ENCODE data around the gene RBM7.

The RBM7 gene

GRCh38 chr11:114400216-114400914 lies at the start of gene RBM7, which contains the start of gene C11orf71:
Gene RBM7 (plus strand): TSS chr11:114400666. CDS start chr11:114400672, 6 bp downstream.
Gene C11orf71 (minus strand): TSS chr11:114400511. CDS start chr11:114400331, 180 bp downstream.
- Mint-ChIP-seq H3K4me1 (peaks cover 17 to 47% of the 10 kb centered on the region in 2 donors), H3K27ac (peak within 1 kb of the TSS; percentile 98), H3K36me3 (peaks cover 15 to 32% of the 10 kb centered on the region in 2 donors), H3K4me3 (peak within 1 kb of the TSS; percentile 88 to 90), H3K9me3 (no peaks in the 10 kb centered on the region), H3K27me3 (no peaks in the 10 kb centered on the region)
- peak; percentile 96 for DNase-seq
- ATAC-seq (replicated peaks): peak; percentile 92 to 94

GRCh38 chr11:114353443-114353842 lies 47.0 kb upstream of the RBM7 start:
- H3K27ac Mint-ChIP-seq: no peak overlapping the region
- H3K4me1 Mint-ChIP-seq: no peaks in the 10 kb centered on the region
- no peak for ATAC-seq (replicated peaks)
- H3K36me3 Mint-ChIP-seq: no peaks in the 10 kb centered on the region
- peaks cover 18 to 19% of the 10 kb centered on the region in 2 donors for H3K27me3 Mint-ChIP-seq
- no peak overlapping the region for H3K4me3 Mint-ChIP-seq
- no peaks in the 10 kb centered on the region for H3K9me3 Mint-ChIP-seq
- DNase-seq: no peak

- DNase-seq: no peak
- no peaks in the 10 kb centered on the region for H3K4me1 Mint-ChIP-seq
- no peak for ATAC-seq (replicated peaks)
These were observed 46.4 kb upstream of the RBM7 start for GRCh38 chr11:114354076-114354475.

DNA sequence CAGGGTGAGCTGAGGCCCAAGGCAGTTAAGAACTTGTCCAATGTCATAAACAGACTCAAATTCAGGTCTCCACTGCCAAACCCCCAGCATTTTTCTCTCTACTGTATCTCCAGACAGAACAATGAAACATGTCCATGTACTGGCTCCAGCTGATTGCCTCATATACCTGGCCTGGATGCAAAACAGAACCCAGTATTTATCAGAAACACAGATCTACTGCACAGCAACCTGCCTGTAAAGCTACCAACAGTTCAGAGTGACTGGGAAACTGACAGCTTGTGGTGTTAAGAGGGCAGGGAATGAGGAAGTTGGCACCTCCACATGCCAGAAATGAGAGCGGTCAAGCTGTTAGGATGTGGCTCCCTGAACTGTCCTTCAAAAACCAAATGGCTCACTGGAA lies 41.8 kb upstream of the RBM7 start:
- H3K27me3 Mint-ChIP-seq: peaks cover 19 to 31% of the 10 kb centered on the region in 2 donors
- ATAC-seq (replicated peaks) (no peak), DNase-seq (no peak)
- no peaks in the 10 kb centered on the region for H3K36me3 Mint-ChIP-seq
- H3K4me3 Mint-ChIP-seq: no peak overlapping the region
- no peaks in the 10 kb centered on the region for H3K4me1 Mint-ChIP-seq
- H3K27ac Mint-ChIP-seq: no peak overlapping the region
- no peaks in the 10 kb centered on the region for H3K9me3 Mint-ChIP-seq

More at GRCh38 chr11:114354076-114354475, 46.4 kb upstream of the RBM7 start:
- H3K27me3 Mint-ChIP-seq: peaks cover 19 to 22% of the 10 kb centered on the region in 2 donors
- no peak overlapping the region for H3K27ac Mint-ChIP-seq
- no peaks in the 10 kb centered on the region for H3K9me3 Mint-ChIP-seq
- H3K4me3 Mint-ChIP-seq: no peak overlapping the region
- H3K36me3 Mint-ChIP-seq: no peaks in the 10 kb centered on the region

- no peaks in the 10 kb centered on the region for H3K9me3 Mint-ChIP-seq
- no peak overlapping the region for H3K4me3 Mint-ChIP-seq
- H3K27me3 Mint-ChIP-seq: peaks cover 19 to 31% of the 10 kb centered on the region in 2 donors
- ATAC-seq (replicated peaks) (no peak), DNase-seq (no peak)
- H3K36me3 Mint-ChIP-seq: no peaks in the 10 kb centered on the region
- no peaks in the 10 kb centered on the region for H3K4me1 Mint-ChIP-seq
- no peak overlapping the region for H3K27ac Mint-ChIP-seq
These were observed 41.1 kb upstream of the RBM7 start for GRCh38 chr11:114359342-114359741.

- Mint-ChIP-seq H3K9me3 (no peaks in the 10 kb centered on the region), H3K27me3 (peaks cover 22 to 33% of the 10 kb centered on the region in 2 donors), H3K4me3 (no peak overlapping the region), H3K4me1 (no peaks in the 10 kb centered on the region), H3K36me3 (no peaks in the 10 kb centered on the region), H3K27ac (no peak overlapping the region)
- ATAC-seq (replicated peaks) (no peak), DNase-seq (no peak)
These were observed 38.1 kb upstream of the RBM7 start for GRCh38 chr11:114362326-114362725.

DNA sequence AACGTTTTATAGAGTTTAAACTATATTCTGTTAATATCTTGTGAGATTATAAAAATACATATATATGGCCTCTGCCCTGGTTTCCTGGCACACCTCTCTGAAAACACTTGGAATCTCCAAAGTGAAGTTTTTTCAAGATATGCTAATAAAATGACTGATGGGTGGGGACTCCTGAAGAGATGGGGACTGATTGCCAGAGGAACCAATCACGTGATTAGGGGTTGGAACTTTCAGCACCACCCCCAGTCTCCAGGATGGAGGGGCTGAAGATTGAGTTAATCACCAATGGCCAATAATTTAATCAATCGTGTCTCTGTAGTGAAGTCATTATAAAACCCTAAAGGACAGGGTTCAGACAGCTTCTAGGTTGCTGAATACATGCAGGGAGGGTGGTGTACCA lies 37.5 kb upstream of the RBM7 start:
- no peak for DNase-seq
- H3K27ac Mint-ChIP-seq: no peak overlapping the region
- no peak overlapping the region for H3K4me3 Mint-ChIP-seq
- no peak for ATAC-seq (replicated peaks)
- H3K36me3 Mint-ChIP-seq: no peaks in the 10 kb centered on the region
- no peaks in the 10 kb centered on the region for H3K9me3 Mint-ChIP-seq
- H3K4me1 Mint-ChIP-seq: no peaks in the 10 kb centered on the region
- peaks cover 16 to 30% of the 10 kb centered on the region in 2 donors for H3K27me3 Mint-ChIP-seq

GRCh38 chr11:114366331-114367243 lies 33.9 kb upstream of the RBM7 start:
- ATAC-seq (replicated peaks) (no peak), DNase-seq (no peak)
- Mint-ChIP-seq H3K4me1 (no peaks in the 10 kb centered on the region), H3K9me3 (no peaks in the 10 kb centered on the region), H3K27me3 (peaks cover 22 to 27% of the 10 kb centered on the region in 2 donors), H3K4me3 (no peak overlapping the region), H3K36me3 (no peaks in the 10 kb centered on the region), H3K27ac (no peak overlapping the region)

DNA sequence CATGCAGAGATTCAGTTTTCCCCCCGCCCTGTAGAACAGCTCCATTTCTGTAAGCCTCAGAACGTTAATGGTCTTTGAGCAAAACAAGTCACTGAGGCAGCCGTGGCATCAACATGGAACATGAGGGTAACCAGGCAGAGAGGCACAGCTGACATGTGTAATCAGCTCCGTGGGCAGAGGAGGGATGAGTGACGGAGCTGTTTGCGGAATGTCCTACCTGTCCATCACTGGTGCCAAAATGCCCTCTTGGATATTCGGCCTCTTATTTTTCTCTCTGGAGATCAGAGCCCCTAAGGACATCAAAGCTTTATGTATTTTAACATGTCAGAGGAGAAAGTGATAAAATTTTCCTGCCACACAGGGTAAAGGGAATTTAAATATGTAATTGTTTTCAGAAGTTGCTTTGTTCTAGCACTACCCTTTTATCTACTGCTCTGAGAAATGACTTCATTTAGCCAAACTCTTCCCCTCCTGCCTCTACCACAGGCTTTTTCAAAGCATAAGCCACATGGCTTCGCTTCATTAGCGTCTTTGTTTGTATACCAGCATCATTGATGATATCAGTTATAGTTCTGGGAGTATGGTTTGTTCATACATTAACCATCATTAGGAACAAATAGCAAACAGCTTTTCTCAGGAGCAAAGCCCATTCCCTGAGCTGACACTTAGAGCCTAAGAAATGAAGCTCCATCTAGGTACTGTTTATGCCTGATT lies 33.1 kb upstream of the RBM7 start:
- Mint-ChIP-seq H3K36me3 (no peaks in the 10 kb centered on the region), H3K27me3 (peaks cover 30 to 35% of the 10 kb centered on the region in 2 donors), H3K4me3 (no peak overlapping the region), H3K9me3 (no peaks in the 10 kb centered on the region), H3K27ac (no peak overlapping the region), H3K4me1 (no peaks in the 10 kb centered on the region)
- no peak for DNase-seq
- no peak for ATAC-seq (replicated peaks)

- Mint-ChIP-seq H3K4me1 (no peaks in the 10 kb centered on the region), H3K27ac (no peak overlapping the region), H3K4me3 (no peak overlapping the region), H3K9me3 (no peaks in the 10 kb centered on the region), H3K36me3 (no peaks in the 10 kb centered on the region), H3K27me3 (peaks cover 31 to 35% of the 10 kb centered on the region in 2 donors)
- no peak for ATAC-seq (replicated peaks)
- DNase-seq: no peak
These were observed 31.4 kb upstream of the RBM7 start for GRCh38 chr11:114368918-114369680.

GRCh38 chr11:114375052-114375451 lies 25.4 kb upstream of the RBM7 start:
- DNase-seq: no peak
- no peak overlapping the region for H3K27ac Mint-ChIP-seq
- peaks cover 53% of the 10 kb centered on the region in 2 donors for H3K27me3 Mint-ChIP-seq
- H3K4me1 Mint-ChIP-seq: peaks cover 8% of the 10 kb centered on the region in 2 donors
- H3K4me3 Mint-ChIP-seq: no peak overlapping the region
- ATAC-seq (replicated peaks): no peak
- no peaks in the 10 kb centered on the region for H3K9me3 Mint-ChIP-seq
- no peaks in the 10 kb centered on the region for H3K36me3 Mint-ChIP-seq

DNA sequence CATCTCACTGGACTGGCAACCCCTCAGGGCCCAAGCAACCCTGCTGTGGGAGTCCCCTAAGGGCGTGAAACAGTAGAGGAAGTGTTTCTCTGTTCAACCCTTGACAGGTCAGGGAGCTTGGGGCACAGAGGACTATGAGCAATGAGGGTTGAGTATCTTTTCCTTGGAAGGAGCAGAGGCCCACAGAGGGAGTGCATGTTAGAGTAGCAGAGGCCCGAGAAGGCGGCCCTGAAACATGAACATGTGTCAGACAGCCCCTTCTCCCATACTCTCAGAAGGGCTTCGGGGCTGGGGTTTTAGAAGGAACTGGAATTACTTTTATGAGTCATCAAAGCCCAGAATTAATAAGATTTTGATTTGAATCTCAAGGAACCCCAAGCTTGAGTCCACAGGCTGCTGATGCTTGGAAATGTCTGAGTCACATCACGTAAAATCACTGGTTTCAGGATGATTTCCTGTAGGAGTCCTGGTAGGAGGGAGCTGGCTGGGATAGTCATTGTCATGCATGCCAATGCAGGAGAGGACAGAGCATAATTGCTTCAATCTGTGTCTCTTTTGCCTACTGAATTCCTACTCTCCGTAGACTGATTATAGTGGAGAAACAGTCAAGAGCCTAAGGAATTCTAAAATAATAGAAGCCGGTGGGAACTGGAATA lies 22.7 kb upstream of the RBM7 start:
- peak; percentile 11 for DNase-seq
- ATAC-seq (replicated peaks): peak; percentile 48 to 87
- Mint-ChIP-seq H3K9me3 (peaks cover 0 to 4% of the 10 kb centered on the region in 2 donors), H3K27me3 (peaks cover 46 to 52% of the 10 kb centered on the region in 2 donors), H3K36me3 (no peaks in the 10 kb centered on the region), H3K4me3 (no peak overlapping the region), H3K27ac (peak overlapping the region; percentile 43), H3K4me1 (peaks cover 8% of the 10 kb centered on the region in 2 donors)

DNA sequence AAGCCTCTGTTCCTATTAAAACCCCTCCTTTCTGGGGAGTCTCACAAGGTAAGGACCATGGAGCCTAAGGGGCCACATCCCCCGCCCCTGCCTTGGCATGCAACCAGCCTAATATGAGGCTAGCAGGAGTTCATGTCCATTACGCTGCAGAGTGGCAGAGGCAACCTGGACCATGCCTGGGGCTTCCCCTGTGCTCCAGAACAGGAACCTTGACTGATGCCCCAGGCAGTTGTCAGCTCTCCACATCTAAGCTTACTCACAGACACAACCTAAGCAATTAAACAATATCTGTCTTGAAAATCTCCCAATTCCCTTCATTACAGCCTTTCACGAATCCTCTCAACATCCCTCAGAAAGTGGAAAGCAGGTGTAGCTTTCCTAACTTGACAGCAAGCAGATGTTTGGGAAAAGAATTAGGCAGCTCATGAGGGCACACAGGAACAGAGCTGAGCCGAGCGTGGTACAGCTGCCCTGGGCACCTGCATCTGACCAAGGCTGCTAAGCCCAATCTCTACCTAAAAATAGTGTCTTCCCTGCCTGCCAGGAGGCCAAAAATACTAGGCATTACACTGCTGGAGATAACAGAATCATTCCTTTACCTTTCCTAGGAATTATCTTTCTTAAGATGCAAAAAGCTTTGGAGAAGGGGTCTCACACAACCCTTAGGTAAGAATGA lies 20.9 kb upstream of the RBM7 start:
- peaks cover 56 to 68% of the 10 kb centered on the region in 2 donors for H3K27me3 Mint-ChIP-seq
- ATAC-seq (replicated peaks): peak in 1 of 2 donors; percentile 38
- no peak overlapping the region for H3K4me3 Mint-ChIP-seq
- H3K36me3 Mint-ChIP-seq: no peaks in the 10 kb centered on the region
- H3K27ac Mint-ChIP-seq: no peak overlapping the region
- peaks cover 0 to 12% of the 10 kb centered on the region in 2 donors for H3K9me3 Mint-ChIP-seq
- peaks cover 8% of the 10 kb centered on the region in 2 donors for H3K4me1 Mint-ChIP-seq
- DNase-seq: no peak
